ENCODE data around the gene PLEKHG2.

PLEKHG2 gene

DNA sequence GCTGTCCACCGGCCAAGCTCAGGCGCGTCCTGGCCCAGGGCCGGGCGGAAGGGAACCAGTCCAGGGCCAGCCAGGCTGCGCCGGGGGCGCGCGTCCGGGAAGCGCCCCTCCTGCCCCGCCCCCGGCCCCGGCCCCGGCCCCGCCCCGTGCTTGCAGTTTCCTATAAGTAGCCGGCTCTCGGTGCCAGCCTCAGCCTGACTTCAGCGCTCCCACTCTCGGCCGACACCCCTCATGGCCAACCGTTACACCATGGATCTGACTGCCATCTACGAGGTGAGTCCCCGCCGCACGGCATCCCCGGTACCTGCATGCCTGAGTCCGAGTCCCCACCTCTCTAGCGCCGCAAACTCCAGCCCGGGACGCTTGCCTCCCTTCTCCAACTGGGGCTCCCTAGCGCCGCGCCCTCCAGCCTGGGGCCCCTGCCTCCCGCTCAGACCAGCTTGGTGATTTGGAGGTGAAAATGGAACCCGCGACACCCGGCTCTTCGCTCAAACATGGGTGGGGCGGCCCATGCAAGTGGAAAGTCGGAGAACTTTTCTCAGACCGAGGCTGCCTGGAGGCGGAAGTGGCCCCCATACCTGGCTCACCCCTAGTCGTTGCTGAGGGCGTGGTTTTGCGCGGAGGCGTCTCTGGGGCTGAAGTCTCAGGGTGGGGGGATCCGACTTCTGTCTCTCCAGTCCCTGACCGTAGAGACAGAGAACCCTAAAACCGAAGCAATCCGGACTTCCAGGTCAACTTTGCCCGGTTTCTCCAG is 5.6 kb upstream of the PLEKHG2 start, which contains the start of gene ZFP36:
Gene ZFP36, plus strand, starts transcription at position 192 of the 754 bp plus-strand sequence. Its CDS starts 58 bp downstream, at position 250.
- peak; percentile 71 to 91 (median 84) for DNase-seq (ENCODE audit: low read depth in 2 of 3, low spot score in 2 of 3)

DNA sequence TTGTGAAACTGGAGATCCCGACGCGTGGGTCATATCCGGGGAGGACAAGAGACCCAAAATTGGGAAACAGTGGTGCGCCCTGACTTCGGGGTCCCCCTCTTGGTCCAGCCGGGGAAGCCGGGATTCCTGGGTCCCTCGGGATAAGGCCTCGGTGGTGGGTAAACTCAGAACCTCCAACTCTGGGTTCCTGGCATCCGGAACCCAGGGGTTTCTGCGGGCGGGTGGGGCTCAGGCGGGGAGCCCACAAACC is 5.1 kb upstream of the PLEKHG2 start:
- DNase-seq (ENCODE audit: low read depth in 2 of 3, low spot score in 2 of 3) = no peak

DNA sequence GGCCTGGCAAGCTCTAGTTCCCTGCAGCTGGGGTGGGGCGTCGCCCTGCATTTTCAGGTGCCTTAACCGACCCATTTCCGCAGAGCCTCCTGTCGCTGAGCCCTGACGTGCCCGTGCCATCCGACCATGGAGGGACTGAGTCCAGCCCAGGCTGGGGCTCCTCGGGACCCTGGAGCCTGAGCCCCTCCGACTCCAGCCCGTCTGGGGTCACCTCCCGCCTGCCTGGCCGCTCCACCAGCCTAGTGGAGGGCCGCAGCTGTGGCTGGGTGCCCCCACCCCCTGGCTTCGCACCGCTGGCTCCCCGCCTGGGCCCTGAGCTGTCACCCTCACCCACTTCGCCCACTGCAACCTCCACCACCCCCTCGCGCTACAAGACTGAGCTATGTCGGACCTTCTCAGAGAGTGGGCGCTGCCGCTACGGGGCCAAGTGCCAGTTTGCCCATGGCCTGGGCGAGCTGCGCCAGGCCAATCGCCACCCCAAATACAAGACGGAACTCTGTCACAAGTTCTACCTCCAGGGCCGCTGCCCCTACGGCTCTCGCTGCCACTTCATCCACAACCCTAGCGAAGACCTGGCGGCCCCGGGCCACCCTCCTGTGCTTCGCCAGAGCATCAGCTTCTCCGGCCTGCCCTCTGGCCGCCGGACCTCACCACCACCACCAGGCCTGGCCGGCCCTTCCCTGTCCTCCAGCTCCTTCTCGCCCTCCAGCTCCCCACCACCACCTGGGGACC is 4.6 kb upstream of the PLEKHG2 start:
- no peak for DNase-seq (ENCODE audit: low read depth in 2 of 3, low spot score in 2 of 3)

DNA sequence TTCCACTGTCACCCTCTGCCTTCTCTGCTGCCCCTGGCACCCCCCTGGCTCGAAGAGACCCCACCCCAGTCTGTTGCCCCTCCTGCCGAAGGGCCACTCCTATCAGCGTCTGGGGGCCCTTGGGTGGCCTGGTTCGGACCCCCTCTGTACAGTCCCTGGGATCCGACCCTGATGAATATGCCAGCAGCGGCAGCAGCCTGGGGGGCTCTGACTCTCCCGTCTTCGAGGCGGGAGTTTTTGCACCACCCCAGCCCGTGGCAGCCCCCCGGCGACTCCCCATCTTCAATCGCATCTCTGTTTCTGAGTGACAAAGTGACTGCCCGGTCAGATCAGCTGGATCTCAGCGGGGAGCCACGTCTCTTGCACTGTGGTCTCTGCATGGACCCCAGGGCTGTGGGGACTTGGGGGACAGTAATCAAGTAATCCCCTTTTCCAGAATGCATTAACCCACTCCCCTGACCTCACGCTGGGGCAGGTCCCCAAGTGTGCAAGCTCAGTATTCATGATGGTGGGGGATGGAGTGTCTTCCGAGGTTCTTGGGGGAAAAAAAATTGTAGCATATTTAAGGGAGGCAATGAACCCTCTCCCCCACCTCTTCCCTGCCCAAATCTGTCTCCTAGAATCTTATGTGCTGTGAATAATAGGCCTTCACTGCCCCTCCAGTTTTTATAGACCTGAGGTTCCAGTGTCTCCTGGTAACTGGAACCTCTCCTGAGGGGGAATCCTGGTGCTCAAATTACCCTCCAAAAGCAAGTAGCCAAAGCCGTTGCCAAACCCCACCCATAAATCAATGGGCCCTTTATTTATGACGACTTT is 3.9 kb upstream of the PLEKHG2 start:
- no peak for DNase-seq (ENCODE audit: low read depth in 2 of 3, low spot score in 2 of 3)

DNA sequence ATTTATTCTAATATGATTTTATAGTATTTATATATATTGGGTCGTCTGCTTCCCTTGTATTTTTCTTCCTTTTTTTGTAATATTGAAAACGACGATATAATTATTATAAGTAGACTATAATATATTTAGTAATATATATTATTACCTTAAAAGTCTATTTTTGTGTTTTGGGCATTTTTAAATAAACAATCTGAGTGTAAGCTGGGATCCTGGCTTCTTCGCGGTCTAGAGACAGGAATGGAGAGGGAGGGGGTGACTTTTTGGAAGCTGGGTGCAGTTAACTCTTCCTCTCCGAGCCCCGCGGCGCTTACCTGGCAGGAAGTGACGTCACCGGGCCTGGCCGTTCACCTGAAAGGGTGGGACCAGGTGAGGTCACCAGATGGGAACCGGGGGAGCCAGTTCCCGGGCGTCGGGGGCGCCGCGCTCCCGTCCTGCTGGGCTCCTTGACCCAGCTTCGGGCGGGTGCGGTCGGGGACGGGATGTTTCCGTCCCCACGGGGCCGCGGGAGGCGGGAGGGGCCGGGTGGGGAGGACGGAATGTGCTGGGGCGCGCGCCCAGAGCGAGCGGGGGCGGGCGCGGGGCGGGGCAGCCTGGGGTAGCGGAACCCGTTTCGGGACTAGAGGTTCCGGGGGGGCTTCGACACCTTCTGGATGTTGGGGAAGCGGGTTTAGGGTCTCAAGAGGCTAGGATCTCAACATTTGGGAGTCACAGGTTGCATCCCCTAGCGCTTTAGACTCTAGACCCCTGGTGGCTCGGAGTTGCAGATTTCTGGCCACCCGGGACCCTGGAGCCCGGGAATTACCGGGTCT is 3.1 kb upstream of the PLEKHG2 start:
- DNase-seq (ENCODE audit: low read depth in 2 of 3, low spot score in 2 of 3) = peak in 2 of 3 experiments; percentile 55 to 79

DNA sequence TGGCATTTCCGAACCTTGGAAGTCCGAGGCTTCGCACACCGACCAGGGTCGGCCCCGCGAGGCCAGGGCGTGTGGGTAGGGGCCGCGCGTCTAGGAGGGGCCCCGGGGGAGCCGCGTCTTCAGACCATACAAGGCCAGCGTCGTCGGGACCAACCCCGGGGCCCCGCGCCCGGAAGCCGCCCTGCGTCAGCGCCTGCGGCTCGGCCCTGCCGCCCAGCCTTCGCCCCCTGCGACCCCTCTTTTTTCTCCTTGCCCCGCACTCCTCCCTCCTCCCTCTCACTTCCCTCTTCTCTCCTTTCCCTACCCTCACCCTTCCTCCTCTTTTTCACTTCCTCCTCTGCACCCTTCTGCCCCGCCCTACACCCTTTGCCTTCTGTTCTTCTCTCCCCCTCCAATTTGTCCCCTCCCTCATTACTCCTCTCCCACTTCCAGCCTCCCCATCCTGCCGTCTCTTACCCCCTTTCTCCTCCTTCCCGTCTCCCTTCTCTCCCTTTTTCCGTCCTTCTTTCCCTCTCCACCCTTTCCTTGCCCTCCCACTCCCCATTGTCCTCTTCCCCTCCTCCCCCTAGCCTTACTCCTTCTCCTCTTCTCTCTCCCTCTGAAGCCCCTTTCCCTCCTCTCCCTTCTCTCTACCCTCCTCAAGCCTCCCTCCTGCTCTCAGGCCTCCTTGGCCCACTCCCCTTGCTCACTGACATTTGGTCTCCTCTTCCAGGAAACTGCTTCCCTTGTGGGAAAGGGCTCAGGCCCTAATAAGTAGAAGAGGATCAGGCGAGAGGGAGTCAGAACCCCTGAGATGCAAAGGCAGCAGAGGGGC is 2.2 kb upstream of the PLEKHG2 start:
- peak in 1 of 3 experiments; percentile 45 for DNase-seq (ENCODE audit: low read depth in 2 of 3, low spot score in 2 of 3)

DNA sequence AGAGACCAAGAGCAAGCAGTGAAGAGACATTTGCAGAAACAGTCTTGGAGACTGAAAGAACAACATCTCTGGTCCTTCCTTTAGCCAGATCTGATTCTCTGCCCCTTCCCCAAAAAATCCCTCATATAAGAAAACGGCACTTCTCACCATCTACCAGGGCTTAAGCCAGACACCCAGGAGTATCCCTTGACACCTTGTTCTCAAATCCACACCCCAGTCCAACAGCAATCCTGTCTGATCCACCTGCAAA is 1.7 kb upstream of the PLEKHG2 start:
- DNase-seq (ENCODE audit: low read depth in 2 of 3, low spot score in 2 of 3) = no peak

DNA sequence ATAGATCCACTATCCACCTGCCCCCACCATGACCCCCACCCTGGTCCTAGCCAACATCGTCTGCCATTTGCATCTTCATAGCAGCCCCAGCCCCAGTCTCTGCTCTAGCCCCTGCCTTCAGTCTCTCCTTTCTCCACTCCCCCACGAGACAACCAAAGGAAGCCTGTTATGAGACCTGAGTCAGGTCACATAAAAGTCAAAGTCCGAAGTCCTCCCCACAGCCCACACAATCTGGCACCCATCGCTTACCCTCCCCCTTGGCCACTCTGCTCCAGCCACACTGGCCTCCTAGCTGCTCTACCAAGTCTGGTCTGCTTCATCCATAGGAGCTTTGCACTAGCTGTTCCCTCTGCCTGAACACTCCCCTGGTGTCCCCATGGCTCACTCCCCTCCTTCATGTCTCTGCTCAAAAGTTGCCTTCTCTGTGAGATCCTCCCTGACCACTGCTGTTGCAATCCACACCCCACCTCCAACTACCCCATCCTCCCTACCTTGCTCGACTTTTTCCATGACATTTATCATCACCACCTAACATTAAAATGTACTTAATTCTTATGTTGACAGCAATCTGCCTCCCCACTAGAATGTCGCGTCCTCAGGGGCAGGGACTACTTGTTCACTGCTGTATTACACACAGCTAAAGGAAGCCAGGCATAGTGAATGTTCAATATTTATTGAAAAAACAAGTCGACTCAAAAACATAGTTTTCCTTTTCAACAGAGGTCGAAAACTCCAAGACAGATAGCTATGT is 1.2 kb upstream of the PLEKHG2 start:
- no peak for DNase-seq (ENCODE audit: low read depth in 2 of 3, low spot score in 2 of 3)

DNA sequence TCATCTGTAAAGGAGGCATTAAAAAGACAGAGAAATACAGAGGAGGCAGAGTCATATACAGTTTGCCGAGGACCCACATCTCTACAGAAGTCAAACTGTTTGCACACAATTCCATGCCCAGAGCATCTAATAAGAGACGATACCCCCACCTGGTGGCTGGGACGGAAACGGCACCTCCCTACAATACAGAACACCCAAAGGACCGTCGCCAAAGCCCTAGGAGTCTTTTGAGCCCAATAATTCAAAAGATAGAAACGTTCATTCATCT is 703 bp upstream of the PLEKHG2 start:
- peak in 2 of 3 experiments; percentile 57 to 83 for DNase-seq (ENCODE audit: low read depth in 2 of 3, low spot score in 2 of 3)

DNA sequence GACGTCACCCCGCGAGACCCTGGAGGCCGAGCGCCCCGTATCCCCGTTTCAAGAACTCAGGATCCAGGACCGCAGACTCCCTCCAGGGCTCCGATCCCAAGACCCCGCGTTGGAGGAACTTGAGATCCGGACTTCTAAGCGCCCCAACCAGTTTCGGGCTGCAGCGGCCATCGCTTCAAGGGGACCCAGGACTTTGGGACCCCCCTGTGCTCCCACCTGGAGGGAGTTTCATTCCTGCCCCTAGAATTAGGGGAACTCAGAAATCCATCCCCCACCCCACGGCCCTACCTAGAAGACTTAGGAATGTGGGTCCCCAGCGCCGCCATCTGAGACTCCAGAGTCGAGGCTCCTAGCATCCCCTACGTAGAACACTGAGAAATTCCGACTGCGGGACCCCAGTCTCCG is 400 bp downstream of the PLEKHG2 start:
- no peak for DNase-seq (ENCODE audit: low read depth in 2 of 3, low spot score in 2 of 3)

DNA sequence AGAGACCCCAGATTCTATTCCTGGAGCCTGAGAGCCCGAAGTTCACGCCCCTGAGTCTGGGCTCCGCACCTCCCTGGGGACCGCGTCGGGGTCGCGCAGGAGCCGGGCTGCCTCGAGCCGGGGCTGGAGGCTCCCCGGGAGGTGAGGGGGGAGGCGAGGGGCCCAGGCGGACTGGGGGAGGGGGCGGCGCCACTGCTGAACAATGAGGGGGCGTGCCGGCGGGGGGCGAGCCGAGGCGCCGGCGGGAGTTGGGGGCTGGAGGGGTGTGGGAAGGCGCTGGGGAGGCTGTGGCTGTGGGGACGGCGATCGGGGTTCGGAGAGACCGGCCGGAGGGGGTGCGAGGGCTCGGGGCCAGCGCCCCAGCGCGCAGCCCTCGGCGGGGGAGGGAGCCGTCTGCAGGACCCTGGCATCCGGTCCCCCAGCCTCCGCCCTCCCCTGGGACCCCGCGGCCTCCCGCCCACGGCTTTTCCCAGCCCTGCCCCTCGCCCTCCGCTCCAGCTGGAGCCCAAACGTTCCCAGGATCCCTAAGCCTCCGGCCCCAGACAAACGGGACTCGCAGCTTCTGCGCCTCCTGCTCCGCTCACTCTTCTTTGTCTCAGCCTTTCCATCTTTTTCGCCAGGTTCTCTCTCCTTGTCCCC is 922 bp downstream of the PLEKHG2 start:
- DNase-seq (ENCODE audit: low read depth in 2 of 3, low spot score in 2 of 3) = no peak

DNA sequence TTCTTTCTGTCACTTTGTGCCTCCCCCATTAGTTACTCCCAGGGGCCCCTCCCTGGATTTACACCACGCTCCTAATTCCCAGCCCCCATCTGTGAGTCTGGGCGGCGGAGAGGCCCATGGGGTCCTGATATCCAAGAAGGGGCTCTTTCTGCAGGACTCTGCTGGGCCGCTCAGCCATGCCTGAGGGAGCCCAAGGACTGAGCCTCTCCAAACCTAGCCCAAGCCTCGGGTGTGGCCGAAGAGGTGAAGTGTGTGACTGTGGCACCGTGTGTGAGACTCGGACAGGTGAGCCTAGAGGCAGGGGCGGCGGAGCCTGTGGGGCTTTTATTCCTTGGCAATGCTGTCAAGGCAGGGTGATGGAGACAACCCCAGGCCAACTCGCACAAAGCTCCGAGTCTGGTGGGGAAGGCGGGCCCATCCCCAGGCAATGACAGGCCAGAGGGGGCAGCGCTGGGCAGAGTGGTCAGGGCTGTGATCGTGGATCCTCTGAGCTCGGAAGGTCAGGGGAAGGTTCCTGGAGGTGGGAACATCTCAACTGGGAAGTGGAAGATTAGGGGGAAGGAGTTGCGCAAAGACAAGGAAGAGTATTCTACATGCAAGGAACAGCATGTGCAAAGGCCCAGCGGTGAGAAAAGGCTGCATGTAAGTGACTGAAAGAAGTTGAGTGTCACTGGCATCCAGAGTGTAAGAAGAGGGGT is 1.6 kb downstream of the PLEKHG2 start:
- no peak for DNase-seq (ENCODE audit: low read depth in 2 of 3, low spot score in 2 of 3)

DNA sequence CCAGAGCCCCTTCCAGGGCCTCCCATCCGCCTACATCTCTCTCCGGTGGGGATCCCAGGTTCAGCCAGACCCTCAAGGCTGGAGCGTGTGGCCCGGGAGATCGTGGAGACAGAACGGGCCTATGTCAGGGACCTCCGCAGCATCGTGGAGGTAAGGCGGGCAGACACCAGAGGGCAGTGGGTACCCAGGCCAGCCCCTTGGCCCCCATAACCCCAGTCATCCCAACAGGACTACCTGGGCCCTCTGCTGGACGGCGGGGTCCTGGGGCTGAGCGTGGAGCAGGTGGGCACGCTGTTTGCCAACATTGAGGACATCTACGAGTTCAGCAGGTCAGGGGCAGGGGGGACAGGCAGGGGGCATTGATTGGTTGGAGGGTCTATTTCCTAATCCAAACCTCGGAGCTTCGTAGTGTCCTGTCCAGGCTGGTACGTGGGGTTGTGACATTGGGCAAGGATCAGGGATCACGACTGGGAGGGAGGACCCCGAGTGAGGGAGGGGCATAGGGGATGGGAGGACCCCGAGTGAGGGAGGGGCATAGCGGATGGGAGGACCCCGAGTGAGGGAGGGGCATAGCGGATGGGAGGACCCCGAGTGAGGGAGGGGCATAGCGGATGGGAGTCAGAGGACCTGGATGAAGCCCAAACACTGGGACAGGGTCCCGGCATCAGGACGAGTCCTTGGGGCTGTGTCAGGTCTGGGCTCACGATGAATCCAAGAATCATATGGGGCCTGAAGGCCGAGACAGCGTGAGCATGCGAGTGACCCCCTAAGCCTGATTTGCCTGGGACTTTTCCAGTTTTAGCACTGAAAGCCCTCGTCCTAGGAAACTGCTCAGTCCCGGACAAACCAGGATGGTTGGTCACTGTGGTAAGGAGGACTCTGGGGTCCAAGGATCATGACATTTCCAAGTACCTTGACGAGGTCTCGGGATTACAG is 2.9 kb downstream of the PLEKHG2 start:
- no peak for DNase-seq (ENCODE audit: low read depth in 2 of 3, low spot score in 2 of 3)

DNA sequence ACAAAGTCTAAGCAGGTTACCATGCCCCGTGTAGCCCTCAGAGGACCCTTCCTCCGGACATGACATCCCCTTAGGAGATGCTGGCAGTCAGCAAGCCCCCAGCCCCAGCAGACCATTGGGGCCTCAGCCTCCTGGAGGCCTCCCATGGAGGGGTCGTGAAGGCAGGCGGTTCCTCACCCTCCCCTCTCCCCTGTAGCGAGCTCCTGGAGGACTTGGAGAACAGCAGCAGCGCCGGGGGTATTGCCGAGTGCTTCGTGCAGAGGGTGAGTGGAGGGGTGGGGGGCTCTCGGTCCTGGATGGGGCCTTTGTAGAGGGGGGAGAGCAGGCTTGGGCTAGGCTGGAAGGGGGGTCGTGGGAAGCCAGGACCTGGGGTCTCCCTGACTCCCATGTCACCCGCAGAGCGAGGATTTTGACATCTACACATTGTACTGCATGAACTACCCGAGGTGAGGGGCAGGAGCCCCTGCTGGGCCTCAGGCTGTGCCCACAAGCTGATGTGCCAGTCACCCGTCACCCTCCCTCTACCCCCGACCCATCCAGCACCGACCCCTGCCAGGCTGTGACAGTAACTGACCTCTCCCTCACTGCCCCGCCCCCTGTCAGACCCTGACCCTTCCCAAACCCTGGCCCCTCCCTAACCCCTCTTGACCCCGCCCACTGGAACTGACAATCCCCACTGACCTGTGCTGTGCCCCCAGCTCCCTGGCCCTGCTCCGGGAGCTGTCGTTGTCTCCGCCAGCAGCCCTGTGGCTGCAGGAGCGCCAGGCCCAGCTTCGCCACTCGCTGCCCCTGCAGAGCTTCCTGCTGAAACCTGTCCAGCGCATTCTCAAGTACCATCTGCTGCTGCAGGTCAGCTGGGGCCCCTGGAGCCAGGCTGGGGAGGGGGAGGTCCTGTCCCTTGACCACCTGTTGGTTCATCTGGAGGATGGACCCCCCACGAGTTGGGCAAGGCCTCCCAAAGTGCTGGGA is 4.0 kb downstream of the PLEKHG2 start:
- no peak for DNase-seq (ENCODE audit: low read depth in 2 of 3, low spot score in 2 of 3)

DNA sequence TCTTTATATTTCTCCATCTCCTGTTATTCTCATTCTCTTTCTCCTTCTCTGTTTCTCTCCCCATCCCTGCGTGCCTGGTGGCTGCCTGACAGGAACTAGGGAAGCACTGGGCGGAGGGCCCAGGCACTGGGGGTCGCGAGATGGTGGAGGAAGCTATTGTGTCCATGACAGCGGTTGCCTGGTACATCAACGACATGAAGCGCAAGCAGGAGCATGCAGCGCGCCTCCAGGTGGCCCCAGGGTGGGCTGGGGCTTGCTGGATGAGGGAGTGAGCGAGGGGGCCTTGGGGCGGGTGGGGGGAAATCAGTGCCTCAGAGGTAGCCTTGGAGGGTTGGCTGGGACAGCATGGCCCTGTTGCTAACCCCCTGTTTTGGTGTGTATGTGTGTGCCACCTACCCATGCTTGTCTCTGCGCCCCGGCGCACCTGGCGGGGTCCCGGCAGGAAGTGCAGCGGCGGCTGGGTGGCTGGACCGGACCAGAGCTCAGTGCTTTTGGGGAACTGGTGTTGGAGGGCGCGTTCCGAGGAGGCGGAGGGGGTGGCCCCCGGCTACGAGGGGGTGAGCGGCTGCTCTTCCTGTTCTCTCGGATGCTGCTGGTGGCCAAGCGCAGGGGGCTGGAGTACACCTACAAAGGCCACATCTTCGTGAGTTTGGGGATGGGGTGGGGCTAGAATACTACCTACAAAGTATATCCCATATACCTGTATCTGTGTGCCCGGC is 5.2 kb downstream of the PLEKHG2 start:
- DNase-seq (ENCODE audit: low read depth in 2 of 3, low spot score in 2 of 3) = no peak

DNA sequence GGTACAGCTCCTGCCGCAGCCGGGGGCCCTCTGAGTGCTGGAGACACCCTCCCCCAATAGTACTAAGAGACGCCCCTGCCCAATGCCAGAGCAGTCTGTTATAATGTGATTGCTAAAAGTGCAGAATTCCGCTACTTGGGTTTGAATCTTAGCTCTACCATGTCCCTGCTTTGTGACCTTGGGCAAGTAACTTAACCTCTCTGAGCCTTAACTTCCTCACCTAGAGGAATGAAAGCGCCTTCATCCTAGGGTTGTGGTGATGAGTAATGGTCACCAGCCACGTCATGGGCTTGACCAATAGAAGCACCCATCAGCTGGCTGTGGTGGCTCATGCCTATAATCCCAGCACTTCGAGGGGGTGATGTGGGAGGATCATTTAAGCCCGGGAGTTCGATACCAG is 6.5 kb downstream of the PLEKHG2 start:
- no peak for DNase-seq (ENCODE audit: low read depth in 2 of 3, low spot score in 2 of 3)

Measured in activated CD8-positive, alpha-beta memory T cell treated with anti-CD3 and anti-CD28 coated beads for 48 hours (primary cell).